Prostate gland (tissue), 2 donors: ENCODE results near the gene B4GALT7. TPM values are rescaled to one million over a fixed set of nuclear protein-coding genes. Genes with fewer than 3 reads are reported as not detected.
"Not testable (repeated sequence)": the region's sequence is repeated elsewhere in the genome, so short reads cannot be mapped to it uniquely, and the experiment has no call there.

Experiments
- DNase-seq: peaks from one replicate; pipeline ENCODE4 v3.0.0-alpha.2; 2019; ENCODE audit warnings: low spot score
- H3K27ac ChIP-seq, 2 donors: fragments of 200-600 bp; sonication (generic); 2 replicates each; pipeline ENCODE4 v1.5.1; 2017 to 2019
- H3K27me3 ChIP-seq: fragments of 200-600 bp; sonication (generic); replicated peaks from 2 replicates; pipeline ENCODE4 v1.5.1; 2019; ENCODE audit not compliant: insufficient read depth
- H3K36me3 ChIP-seq, 2 donors: fragments of 200-600 bp; sonication (generic); 1 replicate in 1 of 2; 2 replicates in 1 of 2; pipeline versions ENCODE4 v1.5.1 to v1.8.1; 2017 to 2019
- H3K4me1 ChIP-seq: fragments of 200-600 bp; sonication (generic); replicated peaks from 2 replicates; pipeline ENCODE4 v1.5.1; 2019
- H3K4me3 ChIP-seq, 2 donors: fragments of 200-600 bp; sonication (generic); 2 replicates each; pipeline ENCODE4 v1.5.1; 2017 to 2019
- H3K9me3 ChIP-seq: fragments of 200-600 bp; sonication (generic); 2 replicates; pipeline ENCODE4 v1.5.1; 2017
- WGBS: methylation state at CpG from one replicate; pipeline ENCODE4 v1.1.5; 2018; 5-methylcytosine and 5-hydroxymethylcytosine counted together
- intact Hi-C: fragments of 100-400 bp; cut with DNase I; formaldehyde crosslinking; loops from one replicate; pipeline ENCODE4 v1.14.2; 2022
- total RNA-seq, 2 donors: library from RNA; depleted of rRNA; stranded (reverse); fragments of >200 nt; gene quantifications; one replicate each; pipeline ENCODE4 v1.1.0, GENCODE V29; 2016

B4GALT7 gene
- total RNA-seq, 2 donors from 2014 or later, result 41.6 to 66.2 TPM

DNA sequence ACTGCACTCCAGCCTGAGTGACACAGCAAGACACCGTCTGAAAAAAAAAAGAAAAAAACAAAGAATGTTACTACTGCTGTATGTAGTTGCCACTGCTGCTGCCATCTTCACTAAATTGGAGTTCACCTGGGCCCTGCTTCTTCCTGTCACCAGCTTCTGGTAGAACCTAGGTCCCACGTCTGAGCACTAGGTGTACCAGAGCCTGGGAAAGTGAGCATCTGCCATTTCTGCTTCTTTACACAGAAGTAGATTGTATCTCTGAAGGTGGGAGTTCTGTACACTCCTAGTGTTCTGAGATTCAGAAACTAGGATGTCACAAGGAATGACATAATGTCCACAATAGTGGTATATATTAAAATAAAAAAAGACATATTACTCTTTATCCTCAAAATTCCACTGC lies 51.3 kb downstream of the B4GALT7 start:
- intact Hi-C loops, H3K27me3 ChIP-seq, H3K9me3 ChIP-seq, DNase-seq, H3K4me3 ChIP-seq, H3K27ac ChIP-seq, H3K36me3 ChIP-seq, H3K4me1 ChIP-seq: not testable (repeated sequence)
- 82% methylated on average over 2 of the region's 2 CpGs for WGBS

DNA sequence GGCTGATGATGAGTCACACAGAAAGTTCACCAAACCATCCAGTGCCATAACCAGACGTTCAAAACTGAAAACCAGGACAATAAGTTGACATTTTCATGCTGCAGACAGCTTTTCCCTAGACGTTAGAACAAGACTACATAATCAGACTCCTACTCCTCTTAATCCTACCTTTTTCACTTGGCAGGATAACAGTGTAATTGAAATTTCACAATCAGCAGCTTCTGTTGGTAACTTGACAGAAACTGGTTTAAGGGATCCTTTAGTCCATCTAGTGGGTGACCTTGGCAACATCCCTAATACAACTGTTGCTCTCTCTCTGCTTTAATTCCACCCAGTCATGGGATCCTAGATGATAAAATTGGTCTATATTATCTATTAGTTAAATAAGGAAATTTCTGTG lies 57.9 kb downstream of the B4GALT7 start:
- H3K27me3 ChIP-seq, DNase-seq, H3K4me1 ChIP-seq, H3K9me3 ChIP-seq, H3K4me3 ChIP-seq, H3K27ac ChIP-seq, intact Hi-C loops, H3K36me3 ChIP-seq: not testable (repeated sequence)
- 16% methylated on average over 2 of the region's 2 CpGs for WGBS

DNA sequence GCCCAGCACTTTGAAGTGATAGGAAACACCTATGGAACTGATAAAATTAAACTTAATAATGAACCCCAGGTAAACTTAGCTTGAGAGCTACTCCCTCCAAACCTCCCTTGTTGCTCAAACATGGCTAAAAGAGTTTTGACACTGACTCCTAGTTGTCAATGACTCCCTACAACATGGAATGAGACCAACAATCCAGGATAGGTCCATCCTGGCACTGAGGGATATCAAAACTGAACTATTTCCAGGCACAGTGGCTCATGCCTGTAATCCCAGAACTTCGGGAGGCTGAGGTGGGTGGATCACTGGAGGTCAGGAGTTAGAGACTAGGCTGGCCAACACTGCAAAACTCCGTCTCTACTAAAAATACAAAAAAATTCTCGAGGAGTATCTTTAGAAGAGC lies 58.6 kb downstream of the B4GALT7 start:
- H3K36me3 ChIP-seq, DNase-seq, H3K4me3 ChIP-seq, intact Hi-C loops, H3K27ac ChIP-seq, H3K9me3 ChIP-seq, H3K4me1 ChIP-seq, H3K27me3 ChIP-seq: not testable (repeated sequence)
- WGBS, result 72% methylated on average over 3 of the region's 3 CpGs

Other genes starting within 250 kb of the B4GALT7 start
- 100 to 1,000 TPM; 350 to 369 TPM for gene LMAN2, start 248.5 kb upstream of the B4GALT7 start, total RNA-seq
- gene RGS14, start 242.2 kb upstream of the B4GALT7 start, total RNA-seq, result 10 to 100 TPM; 13.3 to 24.2 TPM
- not detected for gene SLC34A1, start 215.7 kb upstream of the B4GALT7 start, total RNA-seq
- not detected for gene PFN3, start 199.5 kb upstream of the B4GALT7 start, total RNA-seq
- 1 to 10 TPM in 1 of 2 donors, under 1 TPM in 1; 0.74 to 2.6 TPM for gene F12, start 190.6 kb upstream of the B4GALT7 start, total RNA-seq
- gene GRK6, start 173.5 kb upstream of the B4GALT7 start, total RNA-seq, result 10 to 100 TPM; 28.6 to 32.4 TPM
- 10 to 100 TPM in 1 of 2 donors, 1 to 10 TPM in 1; 8.7 to 11.0 TPM for gene PRR7, start 153.3 kb upstream of the B4GALT7 start, total RNA-seq
- gene DBN1, start 126.5 kb upstream of the B4GALT7 start, total RNA-seq, result 10 to 100 TPM; 33.1 to 65.1 TPM
- 100 to 1,000 TPM; 155 to 235 TPM for gene PDLIM7, start 102.5 kb upstream of the B4GALT7 start, total RNA-seq
- gene DOK3, start 90.3 kb upstream of the B4GALT7 start, total RNA-seq, result 10 to 100 TPM in 1 of 2 donors, 1 to 10 TPM in 1; 5.0 to 10.4 TPM
- 100 to 1,000 TPM; 126 to 139 TPM for gene DDX41, start 83.2 kb upstream of the B4GALT7 start, total RNA-seq
- 100 to 1,000 TPM in 1 of 2 donors, 10 to 100 TPM in 1; 59.6 to 112 TPM for gene FAM193B, start 45.6 kb upstream of the B4GALT7 start, total RNA-seq
- 100 to 1,000 TPM; 136 to 176 TPM for gene TMED9, start 7.9 kb upstream of the B4GALT7 start, total RNA-seq
- 10 to 100 TPM in 1 of 2 donors, 1 to 10 TPM in 1; 7.5 to 50.2 TPM for gene FAM153A, start 182.8 kb downstream of the B4GALT7 start, total RNA-seq